Neutrophil (primary cell): Measurements from ENCODE around the gene DAPK3.
"Not testable (repeated sequence)": the region's sequence is repeated elsewhere in the genome, so short reads cannot be mapped to it uniquely, and the experiment has no call there.

Source experiments
- H3K27ac ChIP-seq: fragments of 200-600 bp; sonication (generic); 2 replicates; pipeline ENCODE4 v1.5.1; 2016; ENCODE audit warnings: mild to moderate bottlenecking, moderate library complexity
- H3K27me3 ChIP-seq: fragments of 200-600 bp; sonication (generic); 2 replicates; pipeline ENCODE4 v1.6.0; 2016; ENCODE audit warnings: mild to moderate bottlenecking
- H3K36me3 ChIP-seq: fragments of 200-600 bp; sonication (generic); 2 replicates; pipeline ENCODE4 v1.5.1; 2017
- H3K4me1 ChIP-seq, 2 experiments: fragments of 200-600 bp in 1 of 2; sonication (generic) in 1 of 2; 1 replicate in 1 of 2; 2 replicates in 1 of 2; pipeline versions ENCODE4 v1.5.1 to v1.6.1; 2013 to 2016; ENCODE audit warnings: low read depth in 1 of 2, low read length in 1 of 2, mild to moderate bottlenecking in 1 of 2, moderate library complexity in 1 of 2; ENCODE audit not compliant: control insufficient read depth in 1 of 2, insufficient read depth in 1 of 2
- H3K4me3 ChIP-seq, 2 experiments: fragments of 200-600 bp in 1 of 2; sonication (generic) in 1 of 2; 1 replicate in 1 of 2; 2 replicates in 1 of 2; pipeline ENCODE4 v1.5.1; 2013 to 2016; ENCODE audit warnings: low read depth in 1 of 2, low read length in 1 of 2, mild to moderate bottlenecking in 1 of 2, moderate library complexity in 1 of 2
- H3K9me3 ChIP-seq: fragments of 200-600 bp; sonication (generic); 2 replicates; pipeline ENCODE4 v1.5.1; 2016
- TF ChIP-seq, protein P1 (sequence below): fragments of 200-600 bp; sonication (generic); IDR thresholded peaks from 2 replicates; pipeline ENCODE4 v1.5.1; 2016; ENCODE audit warnings: antibody characterized with exemption

Gene DAPK3

DNA sequence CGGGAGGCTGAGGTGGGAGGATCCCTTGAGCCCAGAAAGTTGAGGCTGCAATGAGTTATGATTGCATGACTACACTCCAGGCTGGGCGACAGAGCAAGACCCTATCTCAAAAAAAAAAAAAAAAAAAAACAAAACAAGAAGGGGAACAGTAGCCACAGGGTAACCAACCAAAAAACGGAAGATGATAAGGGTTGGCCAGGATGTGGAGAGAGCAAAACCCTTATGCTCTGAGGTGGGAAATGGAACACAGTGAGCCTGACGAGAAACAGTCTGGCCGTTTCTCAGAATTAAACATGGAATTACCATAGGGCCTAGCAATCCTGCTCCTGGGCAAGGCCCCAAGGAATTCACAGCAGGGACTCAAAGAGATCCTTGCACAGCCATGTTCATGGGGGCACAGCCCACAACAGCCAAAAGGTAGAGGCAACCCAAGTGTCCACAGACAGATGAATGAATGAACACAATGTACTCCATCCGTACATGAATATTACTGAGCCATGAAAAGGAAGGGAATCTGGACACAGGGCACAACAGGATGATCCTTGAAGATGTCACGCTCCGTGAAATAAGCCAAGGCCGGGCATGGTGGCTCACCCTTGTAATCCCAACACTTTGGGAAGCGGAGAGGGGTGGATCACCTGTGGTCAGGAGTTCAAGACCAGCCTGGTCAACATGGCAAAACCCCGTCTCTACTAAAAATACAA lies 26.7 kb downstream of the DAPK3 start:
- H3K9me3 ChIP-seq, result no peaks in the 10 kb centered on the region
- TF ChIP-seq, protein P1, sequence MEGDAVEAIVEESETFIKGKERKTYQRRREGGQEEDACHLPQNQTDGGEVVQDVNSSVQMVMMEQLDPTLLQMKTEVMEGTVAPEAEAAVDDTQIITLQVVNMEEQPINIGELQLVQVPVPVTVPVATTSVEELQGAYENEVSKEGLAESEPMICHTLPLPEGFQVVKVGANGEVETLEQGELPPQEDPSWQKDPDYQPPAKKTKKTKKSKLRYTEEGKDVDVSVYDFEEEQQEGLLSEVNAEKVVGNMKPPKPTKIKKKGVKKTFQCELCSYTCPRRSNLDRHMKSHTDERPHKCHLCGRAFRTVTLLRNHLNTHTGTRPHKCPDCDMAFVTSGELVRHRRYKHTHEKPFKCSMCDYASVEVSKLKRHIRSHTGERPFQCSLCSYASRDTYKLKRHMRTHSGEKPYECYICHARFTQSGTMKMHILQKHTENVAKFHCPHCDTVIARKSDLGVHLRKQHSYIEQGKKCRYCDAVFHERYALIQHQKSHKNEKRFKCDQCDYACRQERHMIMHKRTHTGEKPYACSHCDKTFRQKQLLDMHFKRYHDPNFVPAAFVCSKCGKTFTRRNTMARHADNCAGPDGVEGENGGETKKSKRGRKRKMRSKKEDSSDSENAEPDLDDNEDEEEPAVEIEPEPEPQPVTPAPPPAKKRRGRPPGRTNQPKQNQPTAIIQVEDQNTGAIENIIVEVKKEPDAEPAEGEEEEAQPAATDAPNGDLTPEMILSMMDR, result no peak
- no peak overlapping the region for H3K27ac ChIP-seq

DNA sequence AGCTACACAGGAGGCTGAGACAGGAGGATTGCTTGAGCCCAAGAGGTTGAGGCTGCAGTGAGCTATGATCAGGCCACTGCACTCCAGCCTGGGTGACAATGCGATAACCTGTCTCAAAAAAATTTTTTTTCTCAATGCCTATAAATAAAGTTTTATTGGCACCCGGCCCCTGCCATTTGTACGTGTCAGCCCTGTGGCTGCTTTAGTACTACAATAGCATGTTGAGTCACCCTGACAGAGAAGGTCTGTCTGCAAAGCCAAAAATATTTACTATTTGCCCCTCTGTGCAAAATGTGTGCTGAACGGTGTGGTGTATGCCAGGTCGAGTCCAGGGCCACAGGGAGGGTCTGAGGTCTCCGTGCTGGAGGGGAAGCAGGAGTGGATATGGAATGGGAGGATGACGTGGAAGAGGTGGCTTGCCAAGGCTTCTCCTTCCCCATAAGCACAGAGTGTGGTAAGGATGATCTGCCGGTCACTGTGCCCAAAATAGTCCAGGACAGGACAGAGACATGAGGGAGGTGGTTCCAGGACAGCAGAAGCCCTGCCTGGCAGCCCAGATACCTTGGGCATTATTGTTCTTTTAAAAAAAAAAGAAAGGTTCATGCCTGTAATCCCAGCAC lies 28.0 kb downstream of the DAPK3 start:
- no peak overlapping the region for H3K27ac ChIP-seq
- no peaks in the 10 kb centered on the region for H3K9me3 ChIP-seq

More for the DNA sequence above, 26.7 kb downstream of the DAPK3 start:
- Histone ChIP-seq H3K4me3 (no peak overlapping the region), H3K27me3 (no peaks in the 10 kb centered on the region), H3K36me3 (no peaks in the 10 kb centered on the region), H3K4me1 (peaks cover 7 to 10% of the 10 kb centered on the region in 2 experiments)

DNA sequence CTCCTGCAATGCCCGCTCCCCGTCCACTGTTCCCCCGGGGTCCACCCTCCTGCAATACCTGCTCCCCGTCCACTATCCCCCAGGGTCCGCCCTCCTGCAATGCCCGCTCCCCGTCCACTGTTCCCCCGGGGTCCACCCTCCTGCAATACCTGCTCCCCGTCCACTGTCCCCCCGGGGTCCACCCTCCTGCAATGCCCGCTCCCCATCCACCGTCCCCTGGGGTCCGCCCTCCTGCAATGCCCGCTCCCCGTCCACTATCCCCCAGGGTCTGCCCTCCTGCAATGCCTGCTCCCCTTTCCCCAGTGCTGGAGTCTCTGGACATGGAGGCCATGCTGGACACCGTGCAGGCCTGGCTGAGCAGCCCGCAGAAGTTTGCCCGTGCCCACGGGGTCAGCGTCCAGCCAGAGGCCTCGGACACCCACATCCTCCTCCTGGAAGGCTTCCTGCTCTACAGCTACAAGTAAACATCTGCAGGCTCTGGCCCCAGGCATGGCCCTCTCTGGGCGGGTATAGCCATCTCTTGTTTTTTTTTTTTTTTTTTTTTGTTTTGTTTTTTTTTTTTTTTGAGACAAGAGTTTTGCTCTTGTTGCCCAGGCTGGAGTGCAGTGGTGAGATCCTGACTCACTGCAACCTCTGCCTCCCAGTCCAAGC lies 32.5 kb downstream of the DAPK3 start:
- H3K27ac ChIP-seq, H3K4me3 ChIP-seq, H3K36me3 ChIP-seq, H3K9me3 ChIP-seq, H3K4me1 ChIP-seq: not testable (repeated sequence)
- H3K27me3 ChIP-seq, result peaks cover 32% of the 10 kb centered on the region

More for the DNA sequence above, 28.0 kb downstream of the DAPK3 start:
- H3K4me1 ChIP-seq, result peaks cover 7 to 10% of the 10 kb centered on the region in 2 experiments
- no peaks in the 10 kb centered on the region for H3K27me3 ChIP-seq
- TF ChIP-seq, protein P1, result no peak
- no peaks in the 10 kb centered on the region for H3K36me3 ChIP-seq
- no peak overlapping the region for H3K4me3 ChIP-seq

DNA sequence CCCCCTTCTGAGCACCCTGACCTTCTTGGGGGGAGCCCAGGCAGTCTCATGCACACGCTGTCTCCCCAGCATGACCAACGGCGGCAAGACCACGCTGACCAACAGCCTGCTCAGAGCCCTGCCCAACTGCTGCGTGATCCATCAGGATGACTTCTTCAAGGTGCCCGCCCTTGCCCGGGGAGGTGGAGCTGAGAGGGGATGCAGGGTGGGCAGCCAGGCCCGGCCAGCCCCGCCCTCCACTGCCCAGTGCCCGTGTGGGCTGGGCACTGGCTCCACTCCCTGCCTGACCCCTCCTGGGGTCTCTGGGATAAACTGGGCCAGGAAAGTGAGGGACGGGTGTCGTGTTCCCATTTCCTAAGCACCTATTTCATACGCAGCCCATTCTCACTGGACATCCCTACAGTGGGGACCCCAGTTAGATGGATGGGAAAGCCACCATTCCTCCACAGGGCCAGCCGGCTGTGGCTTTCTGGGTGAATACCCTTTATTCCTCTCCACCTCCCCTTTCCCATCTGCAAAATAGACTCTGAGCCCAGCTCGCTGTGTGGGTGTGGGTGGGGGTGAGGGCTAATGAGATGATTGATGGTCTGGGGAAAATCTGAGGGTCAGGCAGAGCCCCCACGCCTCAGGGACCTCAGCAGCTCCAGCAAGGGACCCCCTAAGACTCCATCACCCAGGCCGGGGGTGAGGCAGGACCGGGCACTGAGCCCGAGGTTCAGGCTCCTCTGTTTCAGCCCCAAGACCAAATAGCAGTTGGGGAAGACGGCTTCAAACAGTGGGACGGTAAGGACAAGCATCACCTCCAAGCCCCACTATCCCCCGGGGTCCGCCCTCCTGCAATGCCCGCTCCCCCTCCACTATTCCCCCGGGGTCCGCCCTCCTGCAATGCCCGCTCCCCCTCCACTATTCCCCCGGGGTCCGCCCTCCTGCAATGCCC lies 34.1 kb downstream of the DAPK3 start:
- Histone ChIP-seq H3K4me3 (no peak overlapping the region), H3K4me1 (no peaks in the 10 kb centered on the region), H3K27me3 (peaks cover 48% of the 10 kb centered on the region), H3K36me3 (no peaks in the 10 kb centered on the region), H3K9me3 (no peaks in the 10 kb centered on the region), H3K27ac (no peak overlapping the region)
- TF ChIP-seq, protein P1, result no peak

DNA sequence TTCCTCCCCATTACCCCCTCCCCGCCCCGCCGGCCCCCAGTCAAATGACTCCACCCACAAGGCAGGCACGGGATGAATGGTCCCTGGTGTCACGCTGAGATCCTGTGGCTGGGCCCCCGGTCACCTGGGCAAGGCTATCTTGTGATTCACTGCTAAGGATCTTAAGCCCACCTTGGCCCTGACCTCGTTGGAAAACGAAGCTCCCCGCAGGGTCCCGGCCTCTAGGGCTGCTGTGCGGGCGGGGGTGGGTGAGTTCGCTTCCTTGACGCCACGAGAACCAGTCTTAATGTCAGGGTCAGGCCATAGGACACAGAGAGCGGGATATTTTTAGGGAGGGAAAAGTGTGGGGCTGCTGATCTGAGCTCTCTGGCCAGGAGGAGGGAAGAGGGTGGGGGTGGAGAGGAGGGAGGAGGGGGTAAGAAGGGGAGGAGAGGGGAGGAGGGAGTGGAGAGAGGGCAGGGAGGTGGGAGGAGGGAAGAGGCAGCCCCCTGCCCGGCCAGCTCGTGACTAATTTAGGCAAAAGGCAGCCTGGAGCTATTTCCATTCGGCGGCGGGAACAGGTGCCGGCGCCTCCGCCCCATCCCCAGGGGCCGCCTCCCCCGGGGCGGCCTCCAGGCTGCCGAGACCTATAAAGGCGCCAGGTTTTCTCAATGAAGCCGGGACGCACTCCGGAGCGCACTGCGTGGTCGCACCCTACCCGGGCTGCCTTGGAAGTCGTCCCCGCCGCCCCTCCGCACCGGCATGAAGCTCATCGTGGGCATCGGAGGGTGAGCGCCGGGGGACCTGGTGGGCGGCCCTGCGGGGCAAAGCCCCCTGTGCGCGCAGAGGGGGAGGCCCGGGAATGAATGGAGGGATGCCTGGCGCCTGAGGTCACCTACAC lies 37.7 kb downstream of the DAPK3 start, which contains the start of gene NMRK2:
Gene NMRK2, plus strand, starts transcription at position 139 of the 880 bp plus-strand sequence. Its CDS starts 603 bp downstream, at position 742.
- Histone ChIP-seq H3K27me3 (peaks cover 60% of the 10 kb centered on the region), H3K36me3 (no peaks in the 10 kb centered on the region), H3K9me3 (no peaks in the 10 kb centered on the region), H3K4me1 (no peaks in the 10 kb centered on the region), H3K27ac (no peak within 1 kb of the TSS), H3K4me3 (no peak within 1 kb of the TSS)
- TF ChIP-seq, protein P1, result no peak
